GM10266 (cell line): ENCODE data around the gene DNMT3B.

Source experiments
- DNase-seq: peaks from one replicate; pipeline ENCODE4 v3.0.0; 2012; ENCODE audit errors: extremely low spot score
- CTCF ChIP-seq: IDR thresholded peaks from 2 replicates; pipeline ENCODE4 v1.5.1; 2012; ENCODE audit warnings: mild to moderate bottlenecking, low read depth; ENCODE audit not compliant: control insufficient read depth, insufficient read depth; ENCODE audit errors: missing control alignments

Gene DNMT3B

GRCh38 chr20:32779500-32780211 is 17.5 kb downstream of the DNMT3B start:
- TF ChIP-seq CTCF, result no peak
- DNase-seq, result no peak

GRCh38 chr20:32780278-32780677 is 18.1 kb downstream of the DNMT3B start:
- DNase-seq, result no peak
- TF ChIP-seq CTCF, result no peak

- no peak for DNase-seq
- no peak for TF ChIP-seq CTCF
These were observed 18.8 kb downstream of the DNMT3B start for GRCh38 chr20:32780749-32781655.

GRCh38 chr20:32784369-32785080 is 22.3 kb downstream of the DNMT3B start:
- no peak for TF ChIP-seq CTCF
- no peak for DNase-seq

GRCh38 chr20:32786059-32786760 is 24.0 kb downstream of the DNMT3B start:
- no peak for TF ChIP-seq CTCF
- no peak for DNase-seq

- no peak for TF ChIP-seq CTCF
- no peak for DNase-seq
These were observed 25.0 kb downstream of the DNMT3B start for GRCh38 chr20:32787168-32787567.
